Kidney capillary endothelial cell (primary cell): ENCODE data around the gene ZNF286A.
"Not testable (repeated sequence)": the region's sequence is repeated elsewhere in the genome, so short reads cannot be mapped to it uniquely, and the experiment has no call there.

Experiments
- DNase-seq: peaks from one replicate; pipeline ENCODE4 v3.0.0-alpha.2; 2018; ENCODE audit warnings: low spot score

Gene ZNF286A

GRCh38 chr17:15699413-15699924, at the start of gene ZNF286A:
ZNF286A (plus strand) TSS chr17:15699752; CDS start chr17:15700330, 578 bp downstream.
- peak; percentile 93 for DNase-seq

- DNase-seq: peak; percentile 47
Observed at GRCh38 chr17:15649861-15650421, 49.6 kb upstream of the ZNF286A start.

- DNase-seq: no peak
Observed at GRCh38 chr17:15650741-15651582, 48.6 kb upstream of the ZNF286A start.

GRCh38 chr17:15651583-15652110, 47.9 kb upstream of the ZNF286A start:
- peak; percentile 98 for DNase-seq

- DNase-seq: no peak
Observed at GRCh38 chr17:15652960-15653359, 46.6 kb upstream of the ZNF286A start.

GRCh38 chr17:15654401-15654800, 45.2 kb upstream of the ZNF286A start:
- DNase-seq: not testable (repeated sequence)

- DNase-seq: no peak
Observed at GRCh38 chr17:15654886-15655561, 44.5 kb upstream of the ZNF286A start.

- no peak for DNase-seq
Observed at GRCh38 chr17:15657868-15658267, 41.7 kb upstream of the ZNF286A start.

- DNase-seq: no peak
Observed at GRCh38 chr17:15658296-15658695, 41.3 kb upstream of the ZNF286A start.

GRCh38 chr17:15659236-15659635, 40.3 kb upstream of the ZNF286A start:
- DNase-seq: no peak

- no peak for DNase-seq
Observed at GRCh38 chr17:15659663-15660062, 39.9 kb upstream of the ZNF286A start.

- no peak for DNase-seq
Observed at GRCh38 chr17:15660077-15660476, 39.5 kb upstream of the ZNF286A start.

GRCh38 chr17:15662681-15663080, 36.9 kb upstream of the ZNF286A start:
- DNase-seq: no peak

GRCh38 chr17:15663176-15663575, 36.4 kb upstream of the ZNF286A start:
- DNase-seq: no peak

- no peak for DNase-seq
Observed at GRCh38 chr17:15663691-15664090, 35.9 kb upstream of the ZNF286A start.

GRCh38 chr17:15669526-15669925, 30.0 kb upstream of the ZNF286A start:
- DNase-seq: not testable (repeated sequence)

- DNase-seq: not testable (repeated sequence)
Observed at GRCh38 chr17:15674640-15675039, 24.9 kb upstream of the ZNF286A start.

GRCh38 chr17:15675991-15676390, 23.6 kb upstream of the ZNF286A start:
- DNase-seq: not testable (repeated sequence)

- not testable (repeated sequence) for DNase-seq
Observed at GRCh38 chr17:15683135-15683534, 16.4 kb upstream of the ZNF286A start.

- peak; percentile 30 for DNase-seq
Observed at GRCh38 chr17:15683824-15684478, 15.6 kb upstream of the ZNF286A start, which contains the start of gene TRIM16. TRIM16 (minus strand) TSS chr17:15684311; CDS start chr17:15651609, 32,702 bp downstream.

GRCh38 chr17:15687494-15687893, 12.1 kb upstream of the ZNF286A start:
- DNase-seq: not testable (repeated sequence)

- not testable (repeated sequence) for DNase-seq
Observed at GRCh38 chr17:15698967-15699366, 585 bp upstream of the ZNF286A start.
